ENCODE results near the gene C2orf15.

DNA sequence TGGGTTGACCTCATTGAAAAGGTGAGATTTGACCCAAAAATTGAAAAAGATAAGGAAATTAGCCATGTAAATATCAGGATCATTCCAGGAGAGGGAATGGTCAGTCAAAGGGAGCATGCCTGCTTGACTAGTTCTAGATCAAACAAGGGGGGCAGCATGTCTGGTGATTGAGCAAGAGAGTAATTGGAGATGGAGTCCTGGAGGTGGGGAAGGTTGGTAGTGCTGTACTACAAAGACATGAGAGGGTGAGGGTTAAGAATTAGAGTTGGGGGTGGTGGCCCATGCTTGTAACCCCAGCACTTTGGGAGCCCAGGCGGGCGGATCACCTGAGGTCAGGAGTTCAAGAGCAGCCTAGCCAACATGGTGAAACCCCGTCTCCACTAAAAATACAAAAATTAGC is 41.5 kb downstream of the C2orf15 start:
- TF ChIP-seq, protein P1, sequence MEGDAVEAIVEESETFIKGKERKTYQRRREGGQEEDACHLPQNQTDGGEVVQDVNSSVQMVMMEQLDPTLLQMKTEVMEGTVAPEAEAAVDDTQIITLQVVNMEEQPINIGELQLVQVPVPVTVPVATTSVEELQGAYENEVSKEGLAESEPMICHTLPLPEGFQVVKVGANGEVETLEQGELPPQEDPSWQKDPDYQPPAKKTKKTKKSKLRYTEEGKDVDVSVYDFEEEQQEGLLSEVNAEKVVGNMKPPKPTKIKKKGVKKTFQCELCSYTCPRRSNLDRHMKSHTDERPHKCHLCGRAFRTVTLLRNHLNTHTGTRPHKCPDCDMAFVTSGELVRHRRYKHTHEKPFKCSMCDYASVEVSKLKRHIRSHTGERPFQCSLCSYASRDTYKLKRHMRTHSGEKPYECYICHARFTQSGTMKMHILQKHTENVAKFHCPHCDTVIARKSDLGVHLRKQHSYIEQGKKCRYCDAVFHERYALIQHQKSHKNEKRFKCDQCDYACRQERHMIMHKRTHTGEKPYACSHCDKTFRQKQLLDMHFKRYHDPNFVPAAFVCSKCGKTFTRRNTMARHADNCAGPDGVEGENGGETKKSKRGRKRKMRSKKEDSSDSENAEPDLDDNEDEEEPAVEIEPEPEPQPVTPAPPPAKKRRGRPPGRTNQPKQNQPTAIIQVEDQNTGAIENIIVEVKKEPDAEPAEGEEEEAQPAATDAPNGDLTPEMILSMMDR (IDR thresholded peaks at IDR 0.05): no peak
- TF ChIP-seq EZH2 (IDR thresholded peaks at IDR 0.05; ENCODE audit: borderline replicate concordance, insufficient read depth, low read depth, low read length, poor library complexity, severe bottlenecking): no peak

Measured in B cell (primary cell).